Mesothelial cell of epicardium (in vitro differentiated cells): Measurements from ENCODE around the gene IPO9. TPM values are rescaled to one million over a fixed set of nuclear protein-coding genes. Genes with fewer than 3 reads are reported as not detected.

ENCODE experiments used
- DNase-seq, 2 experiments: peaks; one replicate each; pipeline ENCODE4 v3.0.0; 2021; ENCODE audit warnings: low spot score in 2 of 2; ENCODE audit not compliant: unreplicated experiment in 2 of 2
- H3K27ac Mint-ChIP-seq: 2 replicates; pipeline ENCODE4 v1.8.0; 2021; ENCODE audit warnings: mixed read lengths
- H3K27me3 Mint-ChIP-seq: 2 replicates; pipeline ENCODE4 v1.8.0; 2021; ENCODE audit warnings: low read depth, mixed read lengths
- H3K36me3 Mint-ChIP-seq: 2 replicates; pipeline ENCODE4 v1.8.0; 2021; ENCODE audit warnings: mixed read lengths
- H3K4me1 Mint-ChIP-seq: 2 replicates; pipeline ENCODE4 v1.8.0; 2021; ENCODE audit warnings: mixed read lengths
- H3K4me3 Mint-ChIP-seq: 2 replicates; pipeline ENCODE4 v1.8.0; 2021; ENCODE audit warnings: mild to moderate bottlenecking, moderate library complexity, mixed read lengths
- H3K9me3 Mint-ChIP-seq: 2 replicates; pipeline ENCODE4 v1.8.0; 2021; ENCODE audit warnings: mixed read lengths
- microRNA-seq: library from miRNA; unstranded; fragments of <30 nt; microRNA quantifications from one replicate; pipeline ENCODE4 v1.2.0, GENCODE V29; 2021; ENCODE audit warnings: inconsistent platforms, mixed read lengths
- total RNA-seq: library from RNA; stranded (reverse); gene quantifications from 3 replicates; pipeline ENCODE4 v1.2.1, GENCODE V29; 2021
- TF ChIP-seq, protein P1 (sequence below): fragments of 200-600 bp; sonication (generic); IDR thresholded peaks from one replicate; pipeline ENCODE4 v1.5.0; 2021; ENCODE audit warnings: antibody characterized with exemption; ENCODE audit not compliant: unreplicated experiment

The IPO9 gene
- total RNA-seq, 1 donor from 2014 or later, result 87.8 TPM

DNA sequence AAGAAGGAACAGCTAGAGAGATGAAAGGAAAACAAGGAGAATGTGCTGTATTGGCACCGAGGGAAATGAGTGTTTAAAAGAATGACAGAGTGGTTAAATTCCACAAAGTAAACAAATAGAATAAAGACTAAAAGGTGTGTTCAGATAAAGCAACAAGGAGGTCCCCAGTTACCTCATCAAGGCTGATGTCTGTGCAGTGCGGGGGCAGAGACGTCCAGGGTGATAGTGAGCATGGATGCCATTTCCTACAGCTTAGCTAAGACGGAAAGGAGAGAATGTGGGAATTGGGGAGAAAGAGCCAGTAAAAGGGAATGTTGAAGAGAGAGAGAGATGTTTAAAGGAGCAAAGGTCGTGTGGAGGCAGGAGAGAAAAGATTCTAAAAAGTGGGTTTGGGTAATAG, 101.8 kb downstream of the IPO9 start:
- no peak overlapping the region for H3K27ac Mint-ChIP-seq
- no peaks in the 10 kb centered on the region for H3K9me3 Mint-ChIP-seq
- no peak for DNase-seq
- no peaks in the 10 kb centered on the region for H3K36me3 Mint-ChIP-seq
- H3K4me3 Mint-ChIP-seq, result no peak overlapping the region
- TF ChIP-seq, protein P1, sequence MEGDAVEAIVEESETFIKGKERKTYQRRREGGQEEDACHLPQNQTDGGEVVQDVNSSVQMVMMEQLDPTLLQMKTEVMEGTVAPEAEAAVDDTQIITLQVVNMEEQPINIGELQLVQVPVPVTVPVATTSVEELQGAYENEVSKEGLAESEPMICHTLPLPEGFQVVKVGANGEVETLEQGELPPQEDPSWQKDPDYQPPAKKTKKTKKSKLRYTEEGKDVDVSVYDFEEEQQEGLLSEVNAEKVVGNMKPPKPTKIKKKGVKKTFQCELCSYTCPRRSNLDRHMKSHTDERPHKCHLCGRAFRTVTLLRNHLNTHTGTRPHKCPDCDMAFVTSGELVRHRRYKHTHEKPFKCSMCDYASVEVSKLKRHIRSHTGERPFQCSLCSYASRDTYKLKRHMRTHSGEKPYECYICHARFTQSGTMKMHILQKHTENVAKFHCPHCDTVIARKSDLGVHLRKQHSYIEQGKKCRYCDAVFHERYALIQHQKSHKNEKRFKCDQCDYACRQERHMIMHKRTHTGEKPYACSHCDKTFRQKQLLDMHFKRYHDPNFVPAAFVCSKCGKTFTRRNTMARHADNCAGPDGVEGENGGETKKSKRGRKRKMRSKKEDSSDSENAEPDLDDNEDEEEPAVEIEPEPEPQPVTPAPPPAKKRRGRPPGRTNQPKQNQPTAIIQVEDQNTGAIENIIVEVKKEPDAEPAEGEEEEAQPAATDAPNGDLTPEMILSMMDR, result no peak
- peaks cover 3% of the 10 kb centered on the region for H3K4me1 Mint-ChIP-seq
- H3K27me3 Mint-ChIP-seq, result no peaks in the 10 kb centered on the region

Small RNAs within 50 kb of the gene (microRNA-seq; reads per million reads assigned to microRNA genes)
- gene MIR1231 (not detected), gene MIR6739 (not detected)

Other genes with a start within 250 kb of the IPO9 start
- 8.3 to 11.5 TPM (median 9.8 TPM) in 3 replicates for gene SHISA4, start 59.7 kb downstream of the IPO9 start, total RNA-seq
- gene LMOD1, start 117.4 kb downstream of the IPO9 start, total RNA-seq, result 4.8 to 5.6 TPM (median 5.4 TPM) in 3 replicates
- 42.6 to 46.5 TPM (median 46.3 TPM) in 3 replicates for gene TIMM17A, start 126.3 kb downstream of the IPO9 start, total RNA-seq
- 76.6 to 84.3 TPM (median 79.3 TPM) in 3 replicates for gene RNPEP, start 153.5 kb downstream of the IPO9 start, total RNA-seq
- 111 to 112 TPM (median 112 TPM) in 3 replicates for gene ELF3, start 181.4 kb downstream of the IPO9 start, total RNA-seq